Measurements from ENCODE around the gene C3orf70.

The C3orf70 gene

GRCh38 chr3:185084402-185084801, 68.5 kb downstream of the C3orf70 start:
- no peak for DNase-seq

DNA sequence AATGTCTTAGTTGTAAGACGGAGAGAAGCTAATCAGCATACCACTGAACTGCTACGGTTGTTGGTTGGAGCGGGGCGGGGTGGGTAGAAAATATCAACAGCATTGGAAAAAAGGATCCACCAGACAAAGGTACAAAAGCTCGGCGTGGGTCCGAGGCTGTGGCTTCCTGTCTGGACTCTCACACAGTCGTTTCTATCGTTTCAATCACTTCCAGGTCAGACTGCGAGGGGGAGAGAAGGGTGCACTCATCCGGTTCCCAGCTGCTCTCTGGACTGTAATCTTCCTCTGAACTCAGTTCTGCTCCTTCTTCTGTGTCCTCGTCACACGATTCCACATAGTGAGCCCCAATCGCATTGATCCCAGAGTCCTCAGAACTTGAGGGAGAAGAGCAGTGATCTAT, 70.0 kb downstream of the C3orf70 start:
- DNase-seq = no peak

GRCh38 chr3:185082149-185082548, 70.7 kb downstream of the C3orf70 start:
- no peak for DNase-seq

- no peak for DNase-seq
Measured at GRCh38 chr3:185081521-185081920, 71.3 kb downstream of the C3orf70 start.

- DNase-seq = no peak
Measured at GRCh38 chr3:185079625-185080024, 73.2 kb downstream of the C3orf70 start.

DNA sequence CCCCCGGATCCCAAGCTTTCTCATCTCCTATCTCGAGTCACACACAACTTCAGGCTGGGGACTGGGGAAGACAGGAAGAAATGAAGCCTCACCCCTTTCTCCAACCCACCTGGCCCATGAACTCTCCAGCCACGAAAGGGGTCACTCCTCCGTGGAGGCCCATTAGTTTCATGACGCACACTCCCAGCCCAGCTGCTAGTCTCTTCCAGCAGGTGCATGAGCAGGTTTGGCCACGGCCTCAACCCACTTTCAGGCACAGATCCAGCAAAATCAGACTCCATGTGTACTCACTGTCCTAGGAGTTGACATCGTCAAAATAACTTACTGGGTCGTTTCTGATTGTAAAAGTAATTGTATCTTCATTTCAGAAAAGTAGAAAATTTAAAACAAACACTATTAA, 76.6 kb downstream of the C3orf70 start:
- no peak for DNase-seq

DNA sequence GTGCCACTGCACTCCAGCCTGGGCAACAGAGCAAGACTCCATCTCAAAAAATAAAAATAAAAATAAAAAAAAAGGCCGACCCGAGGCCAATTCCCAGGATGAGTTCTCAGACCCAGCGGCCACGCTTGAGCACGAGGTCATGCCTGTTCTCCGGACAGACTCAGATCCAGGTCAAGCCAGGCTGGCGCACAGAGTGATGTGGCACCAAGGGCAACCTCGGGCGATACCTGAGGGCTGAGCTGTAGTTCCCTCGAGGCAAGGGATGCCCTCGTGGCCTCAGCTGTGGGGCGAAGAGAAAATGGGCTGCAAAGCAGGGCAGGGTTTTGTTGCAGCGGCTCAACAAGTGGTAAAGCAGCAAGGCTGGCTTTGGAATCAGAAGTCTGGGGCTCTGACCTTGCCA, 77.3 kb downstream of the C3orf70 start:
- no peak for DNase-seq

DNA sequence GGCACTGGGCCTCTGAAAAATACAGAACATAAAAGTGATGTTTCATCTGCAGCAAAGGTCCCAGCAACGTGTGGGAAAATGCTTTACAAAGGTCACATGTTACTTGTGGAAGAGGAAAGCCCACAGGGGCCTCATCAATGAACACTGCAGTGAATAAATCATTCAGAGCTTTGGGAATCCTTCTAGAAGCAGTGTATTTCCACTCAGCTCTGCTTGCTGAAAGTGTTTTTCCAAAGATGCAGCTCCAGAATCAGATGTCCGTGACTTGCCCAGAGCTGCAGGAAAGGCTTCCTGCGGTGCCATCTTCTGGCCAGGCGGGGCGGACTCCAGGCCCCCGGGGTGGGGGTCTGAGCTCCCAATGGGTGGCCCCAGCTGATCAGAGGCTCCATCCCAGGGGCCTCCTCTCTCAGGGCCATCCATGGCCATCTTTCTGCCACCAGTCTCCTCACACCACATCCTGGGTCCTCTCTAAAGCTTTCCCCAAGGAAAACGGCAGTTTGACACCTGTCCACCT, 81.5 kb downstream of the C3orf70 start:
- no peak for DNase-seq

- no peak for DNase-seq
Measured at GRCh38 chr3:185070491-185071286, 82.2 kb downstream of the C3orf70 start.

DNA sequence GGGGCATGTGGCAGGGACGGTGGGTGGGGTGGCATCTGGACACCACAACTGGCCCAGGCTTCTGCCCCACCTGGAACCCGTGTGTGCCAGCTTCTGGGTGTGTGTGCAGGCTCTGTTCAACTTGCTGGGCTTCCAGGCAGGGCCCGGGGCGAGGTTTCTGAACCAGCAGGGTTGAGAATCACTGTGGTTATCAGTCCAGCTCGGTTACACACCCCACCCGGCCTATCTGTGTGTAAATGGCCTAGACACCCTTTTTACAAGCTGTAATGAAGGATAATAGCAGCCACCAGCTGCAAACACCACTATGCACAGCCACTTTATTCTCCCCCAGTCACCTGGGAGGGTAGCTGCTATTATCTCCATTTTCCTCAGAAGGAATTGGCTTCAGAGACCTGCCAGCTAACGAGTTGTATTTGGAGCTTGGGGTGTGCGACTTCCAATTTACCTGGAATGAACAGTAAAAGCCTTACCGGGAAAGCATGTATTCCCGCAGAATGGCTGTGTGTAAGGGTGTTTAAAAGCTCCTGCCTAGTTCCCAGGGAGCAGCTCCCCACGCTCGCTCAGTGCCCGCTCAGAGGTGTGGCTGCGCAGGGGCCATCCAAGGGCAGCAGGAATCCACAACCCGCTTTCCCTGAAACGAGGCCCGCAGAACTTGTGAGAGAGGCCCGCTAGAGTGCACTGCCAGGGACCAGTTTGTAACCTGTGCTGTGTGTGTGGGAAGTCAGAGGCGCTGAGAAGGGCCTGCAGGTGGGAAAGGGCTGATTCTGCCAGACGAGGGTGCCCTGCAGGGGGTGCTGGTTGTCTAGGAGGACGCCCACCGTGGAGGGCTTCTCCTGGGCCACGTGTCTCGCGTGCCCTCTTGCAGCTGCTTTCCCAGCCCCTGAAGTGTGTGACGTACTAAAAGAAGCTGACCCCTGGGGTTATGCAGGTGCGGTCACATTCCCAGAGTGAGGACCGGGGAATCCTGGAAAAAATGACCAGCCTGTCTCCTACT, 83.5 kb downstream of the C3orf70 start:
- DNase-seq = no peak

DNA sequence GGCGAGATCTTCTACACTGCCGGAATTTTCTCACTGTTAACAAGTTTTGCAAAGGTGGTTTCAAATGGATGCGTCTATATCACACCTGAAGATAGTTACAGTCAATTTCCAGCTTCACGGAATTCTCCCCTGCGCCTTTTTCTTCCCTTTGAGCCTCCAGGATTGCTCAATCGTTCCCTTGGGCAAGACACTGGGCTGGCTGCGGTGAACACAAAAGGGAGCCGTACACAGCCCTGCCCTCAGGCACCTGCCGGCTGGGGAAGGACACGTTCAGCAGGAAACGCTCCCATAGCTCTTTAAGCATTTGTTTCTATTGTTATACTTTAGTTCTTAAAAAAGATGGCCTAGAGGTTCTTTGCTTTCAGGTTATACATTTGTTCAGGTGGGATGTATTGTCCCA, 85.7 kb downstream of the C3orf70 start:
- DNase-seq = no peak

DNA sequence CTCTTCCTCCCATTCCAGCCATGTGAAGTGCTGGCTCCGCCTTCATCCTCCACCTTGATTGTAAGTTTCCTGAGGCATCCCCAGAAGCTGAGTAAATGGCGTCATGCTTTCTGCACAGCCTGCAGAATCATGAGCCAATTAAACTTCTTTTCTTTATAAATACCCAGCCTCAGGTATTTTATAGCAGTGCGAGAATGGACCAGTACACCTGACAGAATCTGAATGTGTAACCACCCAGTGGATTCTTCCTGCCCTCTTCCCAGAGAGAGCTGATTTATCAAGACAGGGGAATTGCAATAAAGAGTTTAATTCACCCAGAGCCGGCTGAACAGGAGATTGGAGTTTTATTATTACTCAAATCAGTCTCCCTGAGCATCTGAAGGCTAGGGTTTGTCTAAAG, 86.6 kb downstream of the C3orf70 start:
- no peak for DNase-seq

DNA sequence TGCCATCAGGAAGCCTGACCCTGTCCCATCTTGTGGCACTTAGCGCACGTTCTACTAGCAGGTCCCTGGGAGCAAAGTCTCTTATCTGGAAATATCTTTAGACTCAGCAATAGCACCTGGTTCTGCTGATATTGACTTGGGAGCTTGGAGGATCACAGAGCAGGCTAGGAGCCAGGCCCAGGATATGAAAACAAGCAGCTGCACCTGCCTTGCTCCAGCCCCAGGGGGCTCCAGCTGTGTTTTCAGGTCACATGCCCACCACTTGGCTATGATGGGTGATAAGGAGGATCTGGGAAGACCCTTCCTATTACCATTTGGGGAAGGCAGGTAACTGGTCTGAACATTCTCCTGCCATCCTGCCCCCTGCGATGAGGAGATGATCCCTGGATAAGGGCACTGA, 87.8 kb downstream of the C3orf70 start:
- DNase-seq = no peak

- no peak for DNase-seq
Measured at GRCh38 chr3:185063431-185063830, 89.4 kb downstream of the C3orf70 start.

DNA sequence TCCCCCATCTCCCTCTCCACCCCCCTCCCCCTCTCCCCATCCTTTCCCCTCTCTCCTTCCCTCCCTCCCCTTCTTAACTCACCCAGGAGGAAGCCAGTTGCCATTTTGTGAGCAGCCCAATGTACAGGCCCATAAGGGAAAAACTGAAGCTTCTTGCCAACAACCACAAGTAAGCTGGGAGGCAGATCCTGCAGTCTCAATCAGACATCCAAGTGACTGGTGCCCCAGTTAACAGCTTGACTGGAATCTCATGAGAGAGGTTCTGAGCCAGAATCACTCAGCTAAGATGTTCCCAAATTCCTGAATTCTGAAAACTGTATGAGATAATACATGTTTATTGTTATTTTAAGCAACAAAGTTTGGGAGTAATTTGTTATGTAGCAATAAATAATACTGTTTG, 90.7 kb downstream of the C3orf70 start:
- no peak for DNase-seq

DNA sequence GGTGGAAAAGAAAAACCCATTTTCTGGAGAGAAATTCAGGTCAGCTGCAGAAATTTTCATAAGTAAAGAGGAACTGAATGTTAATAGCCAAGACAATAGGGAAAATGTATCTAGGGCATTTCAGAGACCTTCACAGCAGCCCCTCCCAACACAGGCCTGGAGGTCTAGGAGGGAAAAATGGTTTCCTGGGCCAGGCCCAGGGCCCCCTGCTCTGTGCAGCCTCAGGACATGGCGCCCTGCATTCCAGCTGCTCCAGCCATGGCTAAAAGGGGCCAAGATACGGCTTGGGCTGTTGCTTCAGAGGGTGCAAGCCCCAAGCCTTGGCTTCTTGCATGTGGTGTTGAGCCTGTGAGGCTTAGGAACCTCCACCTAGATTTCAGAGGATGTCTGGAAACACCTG, 92.2 kb downstream of the C3orf70 start:
- DNase-seq = no peak

GRCh38 chr3:185059766-185060165, 93.1 kb downstream of the C3orf70 start:
- DNase-seq = no peak

GRCh38 chr3:185058796-185059195, 94.1 kb downstream of the C3orf70 start:
- no peak for DNase-seq

GRCh38 chr3:185057829-185058228, 95.0 kb downstream of the C3orf70 start:
- no peak for DNase-seq

DNA sequence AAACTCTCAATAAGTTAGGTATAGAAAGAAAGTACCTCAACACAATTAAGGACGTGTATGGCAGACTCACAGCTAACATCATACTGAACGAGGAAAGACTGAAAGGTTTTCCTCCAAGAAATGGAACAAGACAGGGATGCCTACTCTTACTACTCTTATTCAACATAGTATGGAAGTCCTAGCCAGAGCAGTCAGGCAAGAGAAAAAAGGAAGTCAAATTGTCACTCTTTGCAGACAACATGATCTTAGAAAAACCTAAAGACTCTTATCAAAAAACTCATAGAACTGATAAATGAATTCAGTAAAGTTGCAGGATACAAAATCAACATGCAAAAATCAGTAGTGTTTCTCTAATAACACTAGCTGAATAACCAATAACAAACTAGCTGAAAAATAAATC, 96.0 kb downstream of the C3orf70 start:
- DNase-seq = no peak

GRCh38 chr3:185052631-185053030, 100.2 kb downstream of the C3orf70 start:
- DNase-seq = no peak

DNA sequence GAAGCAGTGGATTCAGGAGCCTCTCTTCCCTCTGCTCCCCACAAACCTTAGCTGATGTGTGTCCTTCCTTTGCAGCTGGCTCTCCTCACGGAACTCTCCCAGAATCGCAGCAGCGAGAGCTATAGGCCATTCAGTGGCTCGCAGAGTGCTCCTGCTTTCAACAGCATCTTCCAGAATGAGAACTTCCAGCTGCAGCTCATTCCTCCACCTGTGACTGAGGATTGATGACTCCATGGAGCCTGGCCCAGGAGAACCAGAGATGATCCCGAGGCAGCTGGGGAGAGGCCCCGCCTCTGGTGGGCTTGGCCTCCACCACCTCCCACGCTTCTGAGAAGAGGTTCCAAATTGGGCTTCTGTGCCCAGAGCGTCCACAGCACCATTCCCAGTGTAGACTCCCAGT, 101.1 kb downstream of the C3orf70 start:
- DNase-seq = no peak

DNA sequence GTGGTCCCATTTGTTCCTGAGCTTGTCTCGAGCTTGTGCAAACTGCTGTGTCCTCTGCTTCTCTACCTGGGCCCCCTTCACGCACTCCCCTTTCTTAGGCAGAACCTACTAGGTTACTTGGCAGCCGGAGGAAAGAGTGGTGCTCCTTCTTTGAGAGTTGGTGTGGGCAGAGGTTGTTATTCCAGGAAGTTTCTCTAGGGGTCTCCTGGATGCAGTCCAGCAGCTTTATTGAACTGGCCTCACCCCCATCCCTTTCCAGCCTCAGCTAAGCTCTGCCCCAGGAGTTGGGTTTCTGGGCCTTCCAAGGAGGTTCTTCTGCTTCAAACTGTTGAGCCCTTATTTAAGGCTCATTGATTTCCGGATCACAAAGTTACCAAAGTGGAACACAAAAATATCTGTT, 103.2 kb downstream of the C3orf70 start:
- DNase-seq = no peak

DNA sequence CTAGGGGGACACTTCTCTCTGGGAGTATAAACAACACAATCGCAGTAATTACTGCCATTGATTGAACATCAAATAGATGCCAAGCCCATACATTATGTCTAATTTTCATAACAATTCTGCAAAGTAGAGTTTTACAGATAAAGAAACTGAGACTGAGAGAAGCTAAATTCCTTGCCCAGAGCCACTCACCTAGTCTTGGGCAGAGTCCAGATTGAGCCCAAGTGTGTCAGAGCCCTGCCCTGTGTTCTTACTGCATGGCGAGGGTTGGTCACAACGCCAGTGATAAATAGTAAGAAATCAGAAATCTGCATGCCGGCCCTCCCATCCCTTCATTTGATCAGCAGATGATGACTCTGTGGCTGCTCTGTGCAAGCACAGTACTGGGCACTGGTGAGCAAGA, 106.3 kb downstream of the C3orf70 start:
- DNase-seq = no peak

All from activated T-cell treated with anti-CD3 and anti-CD28 coated beads, Interleukin-2, amount 50 U/mL, for 1 hour (primary cell).